ENCODE results near the gene C1orf232.

GRCh38 chr1:26169669-26170471, 1.1 kb upstream of the C1orf232 start, which contains the start of gene ZNF593:
- TF ChIP-seq CTCF (IDR thresholded peaks at IDR 0.05; ENCODE audit: low read depth, low read length, missing input control) (peak; percentile 80), YY1 (IDR thresholded peaks at IDR 0.05) (peak; percentile 10), REST (IDR thresholded peaks at IDR 0.05) (peak; percentile 49)

All from liver (tissue), 2 donors.